Chondrocyte (in vitro differentiated cells): Measurements from ENCODE around the gene SPOCK1. TPM values are rescaled to one million over a fixed set of nuclear protein-coding genes. Genes with fewer than 3 reads are reported as not detected.

Experiments used
- DNase-seq: peaks from one replicate; pipeline ENCODE4 v3.0.0; 2021; ENCODE audit warnings: mixed read lengths, low spot score
- H3K27ac Mint-ChIP-seq: one replicate; pipeline ENCODE4 v1.8.0; 2021; ENCODE audit warnings: mild to moderate bottlenecking, moderate library complexity, mixed read lengths; ENCODE audit not compliant: unreplicated experiment
- H3K27me3 Mint-ChIP-seq: 2 replicates; pipeline ENCODE4 v1.8.0; 2021; ENCODE audit warnings: low read depth, mixed read lengths
- H3K36me3 Mint-ChIP-seq: 2 replicates; pipeline ENCODE4 v1.8.0; 2021; ENCODE audit warnings: low read depth, mixed read lengths
- H3K4me1 Mint-ChIP-seq: 2 replicates; pipeline ENCODE4 v1.8.0; 2021; ENCODE audit warnings: low read depth, mild to moderate bottlenecking, mixed read lengths
- H3K4me3 Mint-ChIP-seq: one replicate; pipeline ENCODE4 v1.8.0; 2021; ENCODE audit warnings: mild to moderate bottlenecking, moderate library complexity, mixed read lengths; ENCODE audit not compliant: unreplicated experiment
- H3K9me3 Mint-ChIP-seq: 2 replicates; pipeline ENCODE4 v1.8.0; 2021; ENCODE audit warnings: low read depth, mixed read lengths
- CTCF ChIP-seq: fragments of 200-600 bp; sonication (generic); IDR thresholded peaks from 2 replicates; pipeline ENCODE4 v1.5.0; 2021; ENCODE audit warnings: antibody characterized with exemption, mild to moderate bottlenecking, moderate library complexity
- total RNA-seq: library from RNA; stranded (reverse); gene quantifications from 3 replicates; pipeline ENCODE4 v1.2.1, GENCODE V29; 2021

SPOCK1 gene
- total RNA-seq, 1 donor from 2014 or later, result 127 TPM

- peaks cover 18% of the 10 kb centered on the region for H3K4me1 Mint-ChIP-seq
- no peaks in the 10 kb centered on the region for H3K27me3 Mint-ChIP-seq
- H3K27ac Mint-ChIP-seq, result no peak overlapping the region
- no peak overlapping the region for H3K4me3 Mint-ChIP-seq
- peaks cover 1% of the 10 kb centered on the region for H3K36me3 Mint-ChIP-seq
- no peak for TF ChIP-seq CTCF
- peaks cover 4% of the 10 kb centered on the region for H3K9me3 Mint-ChIP-seq
- DNase-seq, result no peak
Observed at GRCh38 chr5:137072361-137073115, 426.6 kb downstream of the SPOCK1 start.

- no peak overlapping the region for H3K4me3 Mint-ChIP-seq
- H3K27me3 Mint-ChIP-seq, result no peaks in the 10 kb centered on the region
- no peak for TF ChIP-seq CTCF
- peaks cover 18% of the 10 kb centered on the region for H3K4me1 Mint-ChIP-seq
- peaks cover 4% of the 10 kb centered on the region for H3K9me3 Mint-ChIP-seq
- no peak for DNase-seq
- H3K36me3 Mint-ChIP-seq, result peaks cover 2% of the 10 kb centered on the region
- no peak overlapping the region for H3K27ac Mint-ChIP-seq
Observed at GRCh38 chr5:137071931-137072330, 427.2 kb downstream of the SPOCK1 start.

GRCh38 chr5:137071526-137071925 lies 427.6 kb downstream of the SPOCK1 start:
- no peak for TF ChIP-seq CTCF
- Mint-ChIP-seq H3K27ac (no peak overlapping the region), H3K4me1 (peaks cover 18% of the 10 kb centered on the region), H3K9me3 (peaks cover 4% of the 10 kb centered on the region), H3K4me3 (no peak overlapping the region), H3K27me3 (no peaks in the 10 kb centered on the region), H3K36me3 (peaks cover 2% of the 10 kb centered on the region)
- no peak for DNase-seq

GRCh38 chr5:137070521-137070920 lies 428.6 kb downstream of the SPOCK1 start:
- H3K36me3 Mint-ChIP-seq, result peaks cover 2% of the 10 kb centered on the region
- no peak for TF ChIP-seq CTCF

GRCh38 chr5:137069358-137069757 lies 429.8 kb downstream of the SPOCK1 start:
- H3K27ac Mint-ChIP-seq, result no peak overlapping the region
- no peak for DNase-seq
- TF ChIP-seq CTCF, result no peak
- peaks cover 2% of the 10 kb centered on the region for H3K36me3 Mint-ChIP-seq
- no peak overlapping the region for H3K4me3 Mint-ChIP-seq
- peaks cover 4% of the 10 kb centered on the region for H3K9me3 Mint-ChIP-seq
- H3K27me3 Mint-ChIP-seq, result no peaks in the 10 kb centered on the region
- peaks cover 18% of the 10 kb centered on the region for H3K4me1 Mint-ChIP-seq

More at GRCh38 chr5:137070521-137070920, 428.6 kb downstream of the SPOCK1 start:
- no peak overlapping the region for H3K4me3 Mint-ChIP-seq
- H3K27me3 Mint-ChIP-seq, result no peaks in the 10 kb centered on the region
- DNase-seq, result no peak
- H3K9me3 Mint-ChIP-seq, result peaks cover 4% of the 10 kb centered on the region
- H3K4me1 Mint-ChIP-seq, result peaks cover 18% of the 10 kb centered on the region
- H3K27ac Mint-ChIP-seq, result no peak overlapping the region
